ENCODE measurements around the gene PROB1. TPM values are rescaled to one million over a fixed set of nuclear protein-coding genes. Genes with fewer than 3 reads are reported as not detected.
A peak's percentile ranks its signal among the peaks of the same experiment; 100 is the strongest.

Gene PROB1
- polyA plus RNA-seq, 1 experiment: 0.40 TPM

GRCh38 chr5:139392678-139393496 lies 2.0 kb downstream of the PROB1 start:
- peaks cover 4% of the 10 kb centered on the region for H3K27me3 ChIP-seq (ENCODE audit: control insufficient read depth, insufficient read depth, low read length)
- peak overlapping the region; percentile 21 for H3K4me3 ChIP-seq (ENCODE audit: low read depth, low read length)
- no peak for DNase-seq (ENCODE audit: low read depth)
- POLR2A ChIA-PET: no interaction called here
- TF ChIP-seq, protein P1, sequence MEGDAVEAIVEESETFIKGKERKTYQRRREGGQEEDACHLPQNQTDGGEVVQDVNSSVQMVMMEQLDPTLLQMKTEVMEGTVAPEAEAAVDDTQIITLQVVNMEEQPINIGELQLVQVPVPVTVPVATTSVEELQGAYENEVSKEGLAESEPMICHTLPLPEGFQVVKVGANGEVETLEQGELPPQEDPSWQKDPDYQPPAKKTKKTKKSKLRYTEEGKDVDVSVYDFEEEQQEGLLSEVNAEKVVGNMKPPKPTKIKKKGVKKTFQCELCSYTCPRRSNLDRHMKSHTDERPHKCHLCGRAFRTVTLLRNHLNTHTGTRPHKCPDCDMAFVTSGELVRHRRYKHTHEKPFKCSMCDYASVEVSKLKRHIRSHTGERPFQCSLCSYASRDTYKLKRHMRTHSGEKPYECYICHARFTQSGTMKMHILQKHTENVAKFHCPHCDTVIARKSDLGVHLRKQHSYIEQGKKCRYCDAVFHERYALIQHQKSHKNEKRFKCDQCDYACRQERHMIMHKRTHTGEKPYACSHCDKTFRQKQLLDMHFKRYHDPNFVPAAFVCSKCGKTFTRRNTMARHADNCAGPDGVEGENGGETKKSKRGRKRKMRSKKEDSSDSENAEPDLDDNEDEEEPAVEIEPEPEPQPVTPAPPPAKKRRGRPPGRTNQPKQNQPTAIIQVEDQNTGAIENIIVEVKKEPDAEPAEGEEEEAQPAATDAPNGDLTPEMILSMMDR (IDR thresholded peaks at IDR 0.05; ENCODE audit: insufficient read depth, low read depth, low read length): peak; percentile 54
- H3K36me3 ChIP-seq (ENCODE audit: control insufficient read depth, insufficient read depth, low read length): no peaks in the 10 kb centered on the region
- CTCF ChIA-PET: no interaction called here

- no peaks in the 10 kb centered on the region for H3K36me3 ChIP-seq (ENCODE audit: control insufficient read depth, insufficient read depth, low read length)
- CTCF ChIA-PET: no interaction called here
- DNase-seq (ENCODE audit: low read depth): no peak
- TF ChIP-seq, protein P1 (IDR thresholded peaks at IDR 0.05; ENCODE audit: insufficient read depth, low read depth, low read length): no peak
- POLR2A ChIA-PET: no interaction called here
- H3K27me3 ChIP-seq (ENCODE audit: control insufficient read depth, insufficient read depth, low read length): peaks cover 4% of the 10 kb centered on the region
- no peak overlapping the region; the same call in 1 of the 2 replicates for H3K4me3 ChIP-seq (ENCODE audit: low read depth, low read length)
These were observed 2.6 kb downstream of the PROB1 start for GRCh38 chr5:139392324-139392677.

DNA sequence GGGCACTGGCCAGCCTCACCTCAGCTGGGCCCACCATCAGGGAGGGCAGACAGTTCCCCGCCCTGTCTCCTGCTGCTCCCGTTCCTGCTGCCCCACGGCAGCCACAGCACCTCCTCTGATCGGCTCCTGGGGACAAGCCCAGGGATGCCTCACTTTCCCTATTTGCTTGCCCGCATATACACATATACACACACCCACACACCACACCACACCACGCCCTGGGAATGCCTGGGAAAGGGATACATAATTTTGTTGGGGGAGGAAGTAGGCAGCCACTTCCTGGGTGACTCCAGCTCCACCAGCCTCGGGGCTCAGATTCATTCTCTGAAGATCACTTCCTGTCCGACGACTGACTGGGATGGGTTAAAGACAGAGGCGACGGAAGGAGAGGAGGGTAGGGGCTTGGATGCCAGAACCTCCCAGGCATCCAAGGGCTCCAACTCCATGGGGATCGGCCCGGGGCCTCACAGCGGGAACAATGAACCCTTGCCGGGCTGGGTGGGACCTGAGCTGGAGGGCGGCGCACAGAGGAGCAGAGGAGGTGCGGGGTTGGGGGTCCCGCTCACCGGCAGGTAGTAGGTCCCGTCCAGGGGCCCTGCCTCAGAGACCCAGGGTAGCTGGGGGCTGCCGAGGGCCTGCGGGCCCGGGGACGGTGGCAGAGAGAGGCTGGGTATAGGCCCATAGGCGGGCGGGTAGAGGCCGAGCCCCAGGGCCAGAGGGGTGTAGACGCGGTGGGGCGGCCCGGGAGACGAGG lies 3.2 kb downstream of the PROB1 start:
- peaks cover 4% of the 10 kb centered on the region for H3K27me3 ChIP-seq (ENCODE audit: control insufficient read depth, insufficient read depth, low read length)
- DNase-seq (ENCODE audit: low read depth): no peak
- CTCF ChIA-PET: interaction anchor here (0.9 to 1.1 kb wide), 2 partner anchors 9 to 15 kb away, joined by 3 to 4 read pairs; no protein-coding TSS in a partner anchor
- H3K36me3 ChIP-seq (ENCODE audit: control insufficient read depth, insufficient read depth, low read length): no peaks in the 10 kb centered on the region
- H3K4me3 ChIP-seq (ENCODE audit: low read depth, low read length): no peak overlapping the region; the same call in 1 of the 2 replicates
- TF ChIP-seq, protein P1 (IDR thresholded peaks at IDR 0.05; ENCODE audit: insufficient read depth, low read depth, low read length): no peak
- POLR2A ChIA-PET: no interaction called here

DNA sequence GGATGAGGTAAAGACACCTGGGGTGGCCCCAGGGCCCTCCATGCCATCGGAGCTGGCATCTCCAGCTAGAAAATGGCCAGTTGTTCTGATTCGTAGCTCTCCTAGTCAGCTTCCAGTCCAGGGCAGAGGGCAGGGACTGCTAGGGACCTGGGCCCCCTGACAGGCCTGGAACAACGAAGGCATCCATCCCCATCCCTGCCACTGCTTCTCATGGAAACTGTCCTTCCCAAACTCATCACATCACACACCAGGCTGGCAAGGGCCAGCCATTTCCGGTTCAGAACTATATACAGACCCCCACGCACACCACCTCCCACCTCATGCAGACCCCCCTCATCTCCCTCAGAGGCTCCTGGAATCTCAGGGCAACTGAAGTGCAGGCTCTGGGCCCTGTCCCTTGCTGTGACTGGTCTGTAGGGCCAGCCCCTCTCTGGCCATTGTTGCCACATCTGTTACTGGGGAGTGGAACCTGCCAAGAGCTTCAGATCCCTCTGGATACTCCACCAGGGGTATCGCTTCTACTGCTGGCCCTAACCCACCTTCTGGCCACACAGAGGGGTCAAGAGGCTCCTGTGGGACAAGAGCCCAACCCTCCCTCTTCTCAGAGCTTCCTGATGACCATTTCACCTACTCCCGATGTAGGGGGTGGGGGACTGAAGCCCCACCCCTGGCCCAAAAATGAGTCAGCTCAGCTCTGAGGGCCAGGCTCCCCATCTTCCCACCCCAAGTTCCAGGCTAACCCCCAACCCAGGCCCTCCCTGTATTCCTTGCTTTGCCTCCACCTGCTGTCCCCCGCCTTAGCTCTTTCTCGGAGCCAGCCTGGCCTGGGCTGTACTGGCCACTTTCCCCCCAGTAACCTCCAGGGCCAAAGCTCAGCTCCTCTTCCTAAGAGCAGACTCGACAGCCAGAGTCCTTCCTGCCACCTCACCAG lies 4.0 kb downstream of the PROB1 start:
- no peak for DNase-seq (ENCODE audit: low read depth)
- TF ChIP-seq, protein P1 (IDR thresholded peaks at IDR 0.05; ENCODE audit: insufficient read depth, low read depth, low read length): no peak
- Histone ChIP-seq H3K4me3 (ENCODE audit: low read depth, low read length) (no peak overlapping the region), H3K36me3 (ENCODE audit: control insufficient read depth, insufficient read depth, low read length) (no peaks in the 10 kb centered on the region), H3K27me3 (ENCODE audit: control insufficient read depth, insufficient read depth, low read length) (peaks cover 4% of the 10 kb centered on the region)
- POLR2A ChIA-PET: no interaction called here
- CTCF ChIA-PET: interaction anchor here (0.9 to 1.3 kb wide), 3 partner anchors 10 to 16 kb away, joined by 3 to 4 read pairs (median 3); partner anchors contain the start of gene SPATA24
